DND-41 (cell line): Measurements from ENCODE around the gene CCDC28B.

Experiments used
- EZH2 ChIP-seq: IDR thresholded peaks from 3 replicates; pipeline ENCODE4 v1.6.1; 2012; ENCODE audit warnings: borderline replicate concordance, low read depth, mild to moderate bottlenecking, moderate library complexity, low read length, inconsistent platforms; ENCODE audit not compliant: severe bottlenecking
- TF ChIP-seq, protein P1 (sequence below): IDR thresholded peaks from 2 replicates; pipeline ENCODE4 v1.5.1; 2012; ENCODE audit warnings: borderline replicate concordance, low read length, moderate library complexity, mild to moderate bottlenecking; ENCODE audit not compliant: poor library complexity, severe bottlenecking; ENCODE audit errors: extremely low read depth

DNA sequence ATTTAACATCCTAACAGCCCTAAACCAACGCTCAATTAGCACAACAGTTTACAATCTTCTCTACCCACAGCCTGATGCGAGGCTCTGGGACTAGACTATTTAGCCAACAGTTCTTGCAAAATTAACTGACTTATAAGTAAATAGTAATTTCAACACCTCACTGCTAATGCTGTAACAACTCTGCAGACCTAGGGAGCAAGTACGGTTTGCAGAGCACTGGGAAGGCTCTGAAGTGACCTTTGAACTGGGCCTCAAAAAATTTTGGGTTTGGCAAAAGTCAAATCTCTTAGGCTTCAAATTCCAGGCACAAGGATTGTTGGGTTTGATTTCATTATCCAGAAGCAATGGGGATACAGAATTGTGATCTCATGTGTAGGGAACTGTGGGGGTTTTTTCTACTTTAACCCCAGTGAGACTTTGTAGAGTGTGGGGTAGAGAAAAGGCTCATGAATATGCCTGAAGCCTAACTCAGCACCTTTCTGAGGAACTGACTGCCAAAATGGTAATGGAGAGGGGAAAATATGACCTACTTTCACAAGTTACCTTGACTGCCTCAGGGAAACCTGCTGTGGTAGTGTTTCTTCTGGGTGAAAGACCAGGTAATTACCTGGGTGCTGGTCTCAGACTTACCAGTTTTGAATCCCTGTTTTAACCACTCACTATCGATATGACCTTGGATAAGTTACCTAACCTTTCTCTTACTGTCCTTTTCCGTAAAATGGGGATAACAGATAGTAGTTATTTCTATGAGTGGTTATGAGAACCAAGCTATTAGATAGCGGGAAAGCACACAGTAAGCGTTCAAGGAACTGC lies 21.8 kb upstream of the CCDC28B start:
- TF ChIP-seq, protein P1, sequence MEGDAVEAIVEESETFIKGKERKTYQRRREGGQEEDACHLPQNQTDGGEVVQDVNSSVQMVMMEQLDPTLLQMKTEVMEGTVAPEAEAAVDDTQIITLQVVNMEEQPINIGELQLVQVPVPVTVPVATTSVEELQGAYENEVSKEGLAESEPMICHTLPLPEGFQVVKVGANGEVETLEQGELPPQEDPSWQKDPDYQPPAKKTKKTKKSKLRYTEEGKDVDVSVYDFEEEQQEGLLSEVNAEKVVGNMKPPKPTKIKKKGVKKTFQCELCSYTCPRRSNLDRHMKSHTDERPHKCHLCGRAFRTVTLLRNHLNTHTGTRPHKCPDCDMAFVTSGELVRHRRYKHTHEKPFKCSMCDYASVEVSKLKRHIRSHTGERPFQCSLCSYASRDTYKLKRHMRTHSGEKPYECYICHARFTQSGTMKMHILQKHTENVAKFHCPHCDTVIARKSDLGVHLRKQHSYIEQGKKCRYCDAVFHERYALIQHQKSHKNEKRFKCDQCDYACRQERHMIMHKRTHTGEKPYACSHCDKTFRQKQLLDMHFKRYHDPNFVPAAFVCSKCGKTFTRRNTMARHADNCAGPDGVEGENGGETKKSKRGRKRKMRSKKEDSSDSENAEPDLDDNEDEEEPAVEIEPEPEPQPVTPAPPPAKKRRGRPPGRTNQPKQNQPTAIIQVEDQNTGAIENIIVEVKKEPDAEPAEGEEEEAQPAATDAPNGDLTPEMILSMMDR, result no peak
- no peak for TF ChIP-seq EZH2
